ENCODE measurements around the gene WWOX.

DNA sequence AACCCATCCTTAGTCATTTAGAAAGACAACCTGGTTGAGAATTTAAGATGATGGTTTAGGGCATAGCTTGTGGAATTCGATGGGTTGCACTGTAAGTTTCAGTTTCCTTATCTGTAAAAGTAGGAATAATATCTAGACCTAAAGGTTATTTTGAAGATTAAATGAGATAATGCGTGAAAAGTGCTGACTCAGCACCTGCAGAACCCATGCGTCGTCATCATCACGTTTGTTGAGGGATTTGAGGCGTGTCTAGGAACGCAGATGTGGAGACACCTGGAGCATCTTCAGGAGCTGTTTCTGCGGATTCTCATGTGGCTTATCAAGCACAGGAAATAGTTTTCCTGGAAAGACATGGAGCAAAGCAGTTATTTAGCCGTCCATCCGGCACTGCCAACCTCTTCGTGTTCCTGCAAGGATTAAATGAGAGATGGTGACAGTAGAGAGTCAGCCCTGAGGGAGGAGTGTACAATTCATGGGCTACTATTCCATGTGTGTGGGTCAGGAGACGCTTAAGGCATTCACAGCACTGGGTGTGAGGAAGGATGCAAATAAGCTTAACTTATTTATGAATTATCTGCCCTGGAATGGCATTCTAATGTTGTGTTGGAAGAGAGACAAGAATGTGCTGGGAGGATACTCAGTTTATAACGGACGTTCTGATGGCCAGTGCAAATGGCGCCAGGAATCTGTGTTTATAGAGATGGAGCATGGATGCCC, 965.0 kb downstream of the WWOX start:
- TF ChIP-seq, protein P1, sequence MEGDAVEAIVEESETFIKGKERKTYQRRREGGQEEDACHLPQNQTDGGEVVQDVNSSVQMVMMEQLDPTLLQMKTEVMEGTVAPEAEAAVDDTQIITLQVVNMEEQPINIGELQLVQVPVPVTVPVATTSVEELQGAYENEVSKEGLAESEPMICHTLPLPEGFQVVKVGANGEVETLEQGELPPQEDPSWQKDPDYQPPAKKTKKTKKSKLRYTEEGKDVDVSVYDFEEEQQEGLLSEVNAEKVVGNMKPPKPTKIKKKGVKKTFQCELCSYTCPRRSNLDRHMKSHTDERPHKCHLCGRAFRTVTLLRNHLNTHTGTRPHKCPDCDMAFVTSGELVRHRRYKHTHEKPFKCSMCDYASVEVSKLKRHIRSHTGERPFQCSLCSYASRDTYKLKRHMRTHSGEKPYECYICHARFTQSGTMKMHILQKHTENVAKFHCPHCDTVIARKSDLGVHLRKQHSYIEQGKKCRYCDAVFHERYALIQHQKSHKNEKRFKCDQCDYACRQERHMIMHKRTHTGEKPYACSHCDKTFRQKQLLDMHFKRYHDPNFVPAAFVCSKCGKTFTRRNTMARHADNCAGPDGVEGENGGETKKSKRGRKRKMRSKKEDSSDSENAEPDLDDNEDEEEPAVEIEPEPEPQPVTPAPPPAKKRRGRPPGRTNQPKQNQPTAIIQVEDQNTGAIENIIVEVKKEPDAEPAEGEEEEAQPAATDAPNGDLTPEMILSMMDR (IDR thresholded peaks at IDR 0.05; ENCODE audit: extremely low read depth in 1 of 2, insufficient read depth in 1 of 2, low read depth in 1 of 2, low read length in 2 of 2) = no peak
- TF ChIP-seq POLR2AphosphoS5 (IDR thresholded peaks at IDR 0.05; ENCODE audit: insufficient read depth, low read depth, low read length) (no peak), POLR2A (IDR thresholded peaks at IDR 0.05; ENCODE audit: low read depth, low read length) (no peak), EZH2 (IDR thresholded peaks at IDR 0.05; ENCODE audit: borderline replicate concordance, low read depth, low read length, severe bottlenecking) (no peak), JUN (IDR thresholded peaks at IDR 0.05; ENCODE audit: borderline replicate concordance, insufficient read depth, insufficient read length, low read depth) (no peak)
- TF ChIP-seq, protein P2, sequence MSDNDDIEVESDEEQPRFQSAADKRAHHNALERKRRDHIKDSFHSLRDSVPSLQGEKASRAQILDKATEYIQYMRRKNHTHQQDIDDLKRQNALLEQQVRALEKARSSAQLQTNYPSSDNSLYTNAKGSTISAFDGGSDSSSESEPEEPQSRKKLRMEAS (IDR thresholded peaks at IDR 0.05; ENCODE audit: insufficient read depth, insufficient read length) = no peak
